Activated T-helper 1 cell treated with anti-CD3 and anti-CD28 coated beads, Interleukin-12 subunit alpha, Interleukin-12 subunit beta, Interleukin-2, Interleukin-4 antibody, amounts not matched to agents 30 ng/mL and 10 ng/mL and 1 ng/mL, durations not matched to agents 14 hours and 24 hours and 36 hours (primary cell): ENCODE data around the gene SNX11. TPM values are rescaled to one million over a fixed set of nuclear protein-coding genes. Genes with fewer than 3 reads are reported as not detected.

Source experiments
- DNase-seq: peaks from one replicate; pipeline ENCODE4 v3.0.0; 2021; ENCODE audit warnings: low spot score
- H3K27ac Mint-ChIP-seq: one replicate; pipeline ENCODE4 v1.8.0; 2021; ENCODE audit warnings: mild to moderate bottlenecking, mixed read lengths
- H3K27me3 Mint-ChIP-seq: one replicate; pipeline ENCODE4 v1.8.0; 2022; ENCODE audit warnings: mild to moderate bottlenecking, moderate library complexity, mixed read lengths; ENCODE audit not compliant: insufficient read depth
- H3K36me3 Mint-ChIP-seq: one replicate; pipeline ENCODE4 v1.8.0; 2021; ENCODE audit warnings: low read depth, mixed read lengths
- H3K4me1 Mint-ChIP-seq: one replicate; pipeline ENCODE4 v1.8.0; 2021; ENCODE audit warnings: low read depth, mixed read lengths
- H3K4me3 Mint-ChIP-seq: one replicate; pipeline ENCODE4 v1.8.0; 2021; ENCODE audit warnings: mild to moderate bottlenecking, moderate library complexity, mixed read lengths
- H3K9me3 Mint-ChIP-seq: one replicate; pipeline ENCODE4 v1.8.0; 2021; ENCODE audit warnings: mixed read lengths
- intact Hi-C: fragments of 100-400 bp; cut with micrococcal nuclease; formaldehyde crosslinking; loops from one replicate; pipeline ENCODE4 v1.15.1; 2024
- total RNA-seq: library from RNA; stranded (reverse); gene quantifications from 2 replicates; pipeline ENCODE4 v1.2.3, GENCODE V29; 2022

Gene SNX11
- total RNA-seq, 1 donor from 2014 or later = 37.1 TPM

- Mint-ChIP-seq H3K4me3 (no peak overlapping the region), H3K36me3 (peaks cover 17% of the 10 kb centered on the region)
- DNase-seq = no peak
Measured at GRCh38 chr17:48126532-48126850, 18.9 kb downstream of the SNX11 start.

GRCh38 chr17:48127371-48128051, 19.9 kb downstream of the SNX11 start:
- peaks cover 12% of the 10 kb centered on the region for H3K4me1 Mint-ChIP-seq
- H3K36me3 Mint-ChIP-seq = peaks cover 13% of the 10 kb centered on the region
- intact Hi-C loops = no loop called here
- no peak for DNase-seq
- H3K27ac Mint-ChIP-seq = no peak overlapping the region
- H3K4me3 Mint-ChIP-seq = no peak overlapping the region
- H3K27me3 Mint-ChIP-seq = no peaks in the 10 kb centered on the region
- no peaks in the 10 kb centered on the region for H3K9me3 Mint-ChIP-seq

More at GRCh38 chr17:48126532-48126850, 18.9 kb downstream of the SNX11 start:
- H3K27ac Mint-ChIP-seq = no peak overlapping the region
- no peaks in the 10 kb centered on the region for H3K27me3 Mint-ChIP-seq
- intact Hi-C loops = no loop called here
- peaks cover 11% of the 10 kb centered on the region for H3K4me1 Mint-ChIP-seq
- no peaks in the 10 kb centered on the region for H3K9me3 Mint-ChIP-seq

DNA sequence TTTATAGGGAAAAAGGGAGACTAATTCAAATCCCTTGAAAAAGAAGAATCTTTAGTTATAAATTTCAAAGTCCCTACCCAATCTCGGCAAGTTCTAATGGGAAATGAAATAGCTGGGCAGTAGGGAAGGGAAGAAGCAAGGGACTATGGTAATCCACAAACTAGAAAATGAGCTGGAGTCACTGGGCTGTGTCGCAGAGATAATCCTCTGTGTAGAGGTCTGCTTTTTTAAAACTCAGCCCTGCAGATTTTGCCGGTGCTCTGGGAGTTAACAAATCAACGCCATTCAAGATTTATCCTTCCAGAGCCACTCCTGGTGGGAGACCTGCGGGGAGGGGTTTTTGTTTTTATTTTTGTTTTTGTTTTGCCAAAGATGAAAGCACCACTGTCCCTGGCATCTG, 20.8 kb downstream of the SNX11 start:
- intact Hi-C loops = no loop called here
- DNase-seq = no peak
- Mint-ChIP-seq H3K27me3 (no peaks in the 10 kb centered on the region), H3K36me3 (peaks cover 8% of the 10 kb centered on the region), H3K4me1 (peaks cover 13% of the 10 kb centered on the region), H3K4me3 (no peak overlapping the region), H3K9me3 (no peaks in the 10 kb centered on the region), H3K27ac (no peak overlapping the region)

DNA sequence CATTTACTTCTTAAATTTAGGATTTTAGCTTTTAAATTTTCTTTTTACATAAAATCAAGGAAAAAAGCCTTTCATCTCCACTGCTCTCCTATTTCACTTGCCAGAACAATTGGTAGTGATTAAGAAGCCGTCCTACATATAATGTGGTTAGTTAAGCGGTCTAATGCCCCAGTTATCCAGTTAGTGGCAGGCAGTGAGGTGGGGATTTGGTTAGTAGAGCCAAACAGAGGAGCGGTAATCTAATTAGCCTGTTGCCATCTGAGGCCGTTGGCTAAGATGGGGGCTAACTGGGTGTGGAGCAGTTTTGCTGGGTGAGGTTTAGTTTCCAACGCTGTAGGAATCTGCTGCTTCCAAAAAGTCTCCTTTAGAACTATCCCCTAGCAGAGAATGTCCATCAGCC, 22.4 kb downstream of the SNX11 start:
- Mint-ChIP-seq H3K9me3 (no peaks in the 10 kb centered on the region), H3K27ac (no peak overlapping the region)

GRCh38 chr17:48131216-48131824, 23.8 kb downstream of the SNX11 start:
- H3K4me1 Mint-ChIP-seq = peaks cover 11% of the 10 kb centered on the region
- intact Hi-C loops = loop anchor here (1.0 to 10.0 kb wide), 4 partner anchors 18 to 463 kb away; partner anchors contain the start of genes HOXB3 and HOXB5
- peaks cover 4% of the 10 kb centered on the region for H3K36me3 Mint-ChIP-seq
- H3K27me3 Mint-ChIP-seq = no peaks in the 10 kb centered on the region
- no peak overlapping the region for H3K27ac Mint-ChIP-seq
- no peaks in the 10 kb centered on the region for H3K9me3 Mint-ChIP-seq
- DNase-seq = peak; percentile 41
- H3K4me3 Mint-ChIP-seq = no peak overlapping the region

More for the DNA sequence above, 22.4 kb downstream of the SNX11 start:
- Mint-ChIP-seq H3K36me3 (peaks cover 8% of the 10 kb centered on the region), H3K4me1 (peaks cover 11% of the 10 kb centered on the region), H3K27me3 (no peaks in the 10 kb centered on the region), H3K4me3 (no peak overlapping the region)
- no peak for DNase-seq
- intact Hi-C loops = loop anchor here (10.0 kb wide), 1 partner anchor 465 kb away; the partner anchor contains the start of genes HOXB3 and HOXB5

GRCh38 chr17:48132385-48132784, 24.8 kb downstream of the SNX11 start:
- Mint-ChIP-seq H3K4me3 (no peak overlapping the region), H3K9me3 (no peaks in the 10 kb centered on the region), H3K27me3 (no peaks in the 10 kb centered on the region), H3K4me1 (peaks cover 11% of the 10 kb centered on the region), H3K27ac (no peak overlapping the region), H3K36me3 (peaks cover 4% of the 10 kb centered on the region)
- DNase-seq = no peak
- intact Hi-C loops = loop anchor here (10.0 kb wide), 1 partner anchor 462 kb away; the partner anchor contains the start of genes HOXB3 and HOXB5

DNA sequence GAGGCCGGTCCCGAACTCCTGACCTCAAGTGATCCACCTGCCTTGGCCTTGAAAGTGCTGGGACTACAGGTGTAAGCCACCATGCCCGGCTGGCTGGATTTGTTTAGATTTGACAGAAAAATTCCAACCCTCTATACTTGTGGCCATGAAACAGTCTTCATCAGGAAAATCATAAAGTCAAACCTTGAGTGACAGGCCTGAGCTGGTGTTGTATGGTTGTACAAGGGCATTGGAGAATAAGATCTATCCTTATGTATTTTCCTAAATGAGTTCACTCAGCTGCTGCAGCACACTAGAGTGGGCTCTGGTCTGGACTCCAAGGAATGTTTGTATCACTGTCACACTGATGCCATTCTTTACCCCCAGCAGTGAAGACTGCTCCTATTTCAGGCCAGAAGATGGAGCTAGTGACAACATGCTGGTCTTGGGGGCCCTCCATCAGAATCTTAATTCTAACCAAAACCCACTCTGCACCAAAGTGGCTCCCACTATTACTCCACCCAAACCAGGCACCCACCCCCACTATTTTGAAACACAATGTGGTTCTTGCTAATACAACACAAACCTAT, 27.4 kb downstream of the SNX11 start:
- intact Hi-C loops = loop anchor here (10.0 kb wide), 1 partner anchor 460 kb away; the partner anchor contains the start of genes HOXB3 and HOXB5
- Mint-ChIP-seq H3K4me3 (no peak overlapping the region), H3K9me3 (no peaks in the 10 kb centered on the region), H3K4me1 (peaks cover 15% of the 10 kb centered on the region), H3K27ac (no peak overlapping the region), H3K27me3 (no peaks in the 10 kb centered on the region), H3K36me3 (peaks cover 12% of the 10 kb centered on the region)
- no peak for DNase-seq

GRCh38 chr17:48137656-48138055, 30.1 kb downstream of the SNX11 start:
- no peaks in the 10 kb centered on the region for H3K27me3 Mint-ChIP-seq
- intact Hi-C loops = loop anchor here (10.0 kb wide), 1 partner anchor 457 kb away; the partner anchor contains the start of genes HOXB3 and HOXB5
- no peak for DNase-seq
- no peaks in the 10 kb centered on the region for H3K9me3 Mint-ChIP-seq
- H3K4me3 Mint-ChIP-seq = no peak overlapping the region
- peaks cover 14% of the 10 kb centered on the region for H3K4me1 Mint-ChIP-seq
- peaks cover 19% of the 10 kb centered on the region for H3K36me3 Mint-ChIP-seq
- peak overlapping the region; percentile 8 for H3K27ac Mint-ChIP-seq

GRCh38 chr17:48139944-48140343, 32.4 kb downstream of the SNX11 start:
- H3K9me3 Mint-ChIP-seq = no peaks in the 10 kb centered on the region
- no peak overlapping the region for H3K4me3 Mint-ChIP-seq
- DNase-seq = no peak
- peaks cover 17% of the 10 kb centered on the region for H3K36me3 Mint-ChIP-seq
- no peaks in the 10 kb centered on the region for H3K27me3 Mint-ChIP-seq
- intact Hi-C loops = loop anchor here (10.0 kb wide), 1 partner anchor 455 kb away; the partner anchor contains the start of genes HOXB3 and HOXB5
- peaks cover 10% of the 10 kb centered on the region for H3K4me1 Mint-ChIP-seq
- H3K27ac Mint-ChIP-seq = peak overlapping the region; percentile 37

DNA sequence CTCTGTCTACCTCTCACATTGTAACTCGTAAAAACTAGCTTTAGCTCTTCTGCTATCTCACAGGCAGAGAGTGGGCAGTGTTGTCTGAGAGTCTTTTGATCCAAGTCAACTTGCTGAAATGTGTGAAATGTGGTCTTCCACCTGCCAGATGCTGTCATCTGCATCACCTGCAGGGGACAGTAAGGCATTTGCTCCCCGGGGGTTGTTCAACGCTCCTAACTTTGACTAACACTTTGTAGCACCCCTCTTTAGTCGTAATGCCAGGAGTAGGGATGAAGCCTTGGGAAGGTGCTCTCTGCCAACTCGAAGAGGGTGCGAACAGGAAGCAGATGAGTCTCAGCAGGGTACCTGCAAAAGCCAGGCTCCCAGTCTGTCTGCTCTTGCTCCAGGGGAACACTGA, 36.1 kb downstream of the SNX11 start:
- DNase-seq = no peak
- Mint-ChIP-seq H3K27me3 (no peaks in the 10 kb centered on the region), H3K4me3 (no peak overlapping the region), H3K27ac (peak overlapping the region; percentile 26), H3K4me1 (peaks cover 10% of the 10 kb centered on the region), H3K9me3 (no peaks in the 10 kb centered on the region), H3K36me3 (peaks cover 21% of the 10 kb centered on the region)
- intact Hi-C loops = no loop called here

DNA sequence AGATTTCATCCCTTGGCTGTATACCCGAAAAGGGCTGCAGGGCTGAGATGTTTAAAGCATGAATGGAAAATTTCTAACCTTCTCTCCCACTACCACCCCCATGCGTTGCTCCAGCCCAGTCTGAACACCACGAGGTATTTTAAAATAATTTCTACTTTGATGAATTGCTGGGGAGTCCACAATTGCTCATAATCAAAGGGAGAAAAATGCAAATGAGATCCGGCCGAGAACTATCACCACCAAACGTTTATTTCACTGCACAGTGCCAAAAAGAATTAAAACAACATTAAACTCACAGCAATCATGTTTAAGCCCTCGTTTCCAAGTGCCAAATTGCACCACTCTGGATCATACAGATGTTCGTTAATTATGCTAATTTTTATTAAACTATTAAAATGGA, 36.7 kb downstream of the SNX11 start:
- no peaks in the 10 kb centered on the region for H3K27me3 Mint-ChIP-seq
- no peak for DNase-seq
- no peak overlapping the region for H3K27ac Mint-ChIP-seq
- H3K4me1 Mint-ChIP-seq = peaks cover 10% of the 10 kb centered on the region
- no peak overlapping the region for H3K4me3 Mint-ChIP-seq
- intact Hi-C loops = no loop called here
- H3K9me3 Mint-ChIP-seq = no peaks in the 10 kb centered on the region
- H3K36me3 Mint-ChIP-seq = peaks cover 25% of the 10 kb centered on the region

DNA sequence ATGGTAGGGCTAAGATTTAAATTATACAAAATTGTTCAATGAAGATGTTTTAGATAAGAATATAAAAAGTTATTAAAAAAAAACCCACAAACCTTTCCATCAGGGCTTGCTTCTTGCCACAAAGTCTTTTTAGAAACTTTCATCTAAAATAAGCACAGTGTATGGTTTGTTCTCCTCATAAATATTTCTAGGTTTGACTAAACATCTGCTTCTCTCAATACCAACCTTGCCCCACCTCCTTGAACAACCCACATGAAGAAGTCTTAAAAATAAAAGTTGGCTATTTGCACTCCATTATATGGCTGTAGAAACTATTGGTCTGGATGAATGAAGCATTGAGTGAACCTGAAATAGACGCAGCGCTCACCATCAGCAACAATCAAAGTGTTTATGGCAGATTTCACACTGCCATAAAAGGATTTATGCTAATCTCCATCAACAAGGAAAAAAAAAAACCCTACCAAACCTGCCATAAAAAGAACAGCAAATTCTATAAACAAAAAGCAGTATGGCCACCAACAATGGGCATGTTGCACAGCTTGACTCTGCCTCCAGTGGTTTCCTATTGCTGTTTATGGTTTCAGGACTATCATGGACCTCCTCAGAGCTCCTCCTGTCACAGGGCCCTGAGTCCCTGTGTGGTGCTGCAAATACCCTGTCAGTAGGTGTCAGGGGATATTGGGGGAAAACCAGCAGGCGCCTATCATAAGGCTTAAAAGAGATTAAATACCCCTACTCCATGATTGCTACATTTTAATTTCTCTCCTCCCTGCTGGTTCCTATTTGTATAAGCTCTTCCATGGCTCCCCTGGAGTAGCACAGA, 37.6 kb downstream of the SNX11 start:
- H3K9me3 Mint-ChIP-seq = no peaks in the 10 kb centered on the region
- no peak overlapping the region for H3K27ac Mint-ChIP-seq
- intact Hi-C loops = no loop called here
- H3K27me3 Mint-ChIP-seq = no peaks in the 10 kb centered on the region
- peaks cover 3% of the 10 kb centered on the region for H3K4me1 Mint-ChIP-seq
- H3K36me3 Mint-ChIP-seq = peaks cover 19% of the 10 kb centered on the region
- no peak overlapping the region for H3K4me3 Mint-ChIP-seq
- DNase-seq = no peak
